WTC11 (cell line): Measurements from ENCODE around the gene OR11A1. TPM values are rescaled to one million over a fixed set of nuclear protein-coding genes. Genes with fewer than 3 reads are reported as not detected.

Experiments used
- ATAC-seq: fragments of 200-7000 bp; cut with Tn5 transposase; 2 replicates; pipeline ENCODE4 v1.10.0; 2021; ENCODE audit warnings: mild to moderate bottlenecking, moderate library complexity
- CTCF ChIA-PET: fragments of 300-600 bp; sonication (Branson Sonifier 250); formaldehyde crosslinking; loops from one replicate; lab custom pipeline; 2021; ENCODE audit warnings: antibody characterized with exemption; lab: Charles Lee
- POLR2A ChIA-PET: fragments of 350-600 bp; sonication (Branson Sonifier 250); formaldehyde crosslinking; loops from one replicate; lab custom pipeline; 2021; ENCODE audit warnings: antibody characterized with exemption; lab: Charles Lee
- DNase-seq: peaks from one replicate; pipeline ENCODE4 v3.0.0; 2021; ENCODE audit warnings: low spot score
- H3K27ac Mint-ChIP-seq: 2 replicates; pipeline ENCODE4 v1.8.0; 2021; ENCODE audit warnings: mixed read lengths
- H3K27me3 Mint-ChIP-seq: 2 replicates; pipeline ENCODE4 v1.8.0; 2021; ENCODE audit warnings: low read depth, mild to moderate bottlenecking, moderate library complexity, mixed read lengths
- H3K36me3 Mint-ChIP-seq: 2 replicates; pipeline ENCODE4 v1.8.0; 2021; ENCODE audit warnings: mixed read lengths
- H3K4me1 Mint-ChIP-seq: 2 replicates; pipeline ENCODE4 v1.8.0; 2022; ENCODE audit warnings: mixed read lengths
- H3K4me3 Mint-ChIP-seq: 2 replicates; pipeline ENCODE4 v1.8.0; 2021; ENCODE audit warnings: mild to moderate bottlenecking, moderate library complexity, mixed read lengths
- H3K9me3 Mint-ChIP-seq: 2 replicates; pipeline ENCODE4 v1.8.0; 2021; ENCODE audit warnings: mixed read lengths
- ATF1 ChIP-seq: sonication (generic); formaldehyde crosslinking; IDR thresholded peaks from 2 replicates; pipeline ENCODE4 v1.8.1; 2023; ENCODE audit warnings: mild to moderate bottlenecking, moderate library complexity, missing genetic modification reagents
- ATF6 ChIP-seq: sonication (generic); formaldehyde crosslinking; IDR thresholded peaks from 2 replicates; pipeline ENCODE4 v1.8.1; 2023; ENCODE audit warnings: mild to moderate bottlenecking, missing genetic modification reagents
- E2F1 ChIP-seq: sonication (generic); formaldehyde crosslinking; IDR thresholded peaks from 2 replicates; pipeline ENCODE4 v1.8.0; 2022; ENCODE audit warnings: mild to moderate bottlenecking, missing genetic modification reagents
- ERG ChIP-seq: fragments of 250-450 bp; sonication (Bioruptor Pico); IDR thresholded peaks from 2 replicates; pipeline ENCODE4 v1.8.0; 2021; ENCODE audit warnings: mild to moderate bottlenecking
- FOXJ3 ChIP-seq: sonication (generic); formaldehyde crosslinking; IDR thresholded peaks from 2 replicates; pipeline ENCODE4 v1.9.0; 2021; ENCODE audit warnings: missing genetic modification reagents, mild to moderate bottlenecking, borderline replicate concordance
- GABPB1 ChIP-seq: sonication (generic); formaldehyde crosslinking; IDR thresholded peaks from 2 replicates; pipeline ENCODE4 v1.8.1; 2023; ENCODE audit warnings: mild to moderate bottlenecking, missing genetic modification reagents
- JAZF1 ChIP-seq: fragments of 250-450 bp; sonication (Bioruptor Pico); IDR thresholded peaks from 2 replicates; pipeline ENCODE4 v1.9.0; 2021; ENCODE audit warnings: moderate library complexity, mild to moderate bottlenecking, inconsistent platforms
- MXD4 ChIP-seq: fragments of 250-450 bp; sonication (Bioruptor Pico); IDR thresholded peaks from 2 replicates; pipeline ENCODE4 v1.8.0; 2021; ENCODE audit warnings: mild to moderate bottlenecking, moderate library complexity, borderline replicate concordance
- OVOL2 ChIP-seq: fragments of 250-450 bp; sonication (Bioruptor Pico); IDR thresholded peaks from 2 replicates; pipeline ENCODE4 v1.9.0; 2021; ENCODE audit warnings: mild to moderate bottlenecking, borderline replicate concordance
- PREB ChIP-seq: sonication (generic); formaldehyde crosslinking; IDR thresholded peaks from 2 replicates; pipeline ENCODE4 v1.8.1; 2022; ENCODE audit warnings: mild to moderate bottlenecking, missing genetic modification reagents, moderate library complexity, borderline replicate concordance
- PRRX2 ChIP-seq: fragments of 250-450 bp; sonication (Bioruptor Pico); IDR thresholded peaks from 2 replicates; pipeline ENCODE4 v1.8.0; 2021; ENCODE audit warnings: mild to moderate bottlenecking
- RELA ChIP-seq: sonication (generic); formaldehyde crosslinking; IDR thresholded peaks from 2 replicates; pipeline ENCODE4 v1.8.1; 2022; ENCODE audit warnings: missing genetic modification reagents, mild to moderate bottlenecking, borderline replicate concordance
- SOX15 ChIP-seq: fragments of 250-450 bp; sonication (Bioruptor Pico); IDR thresholded peaks from 2 replicates; pipeline ENCODE4 v1.9.0; 2021; ENCODE audit warnings: mild to moderate bottlenecking
- STAT6 ChIP-seq: sonication (generic); formaldehyde crosslinking; conservative IDR thresholded peaks from 2 replicates; pipeline ENCODE4 v1.8.1; 2023; ENCODE audit warnings: mild to moderate bottlenecking, low read depth, missing genetic modification reagents, moderate library complexity
- TCF7 ChIP-seq: sonication (generic); formaldehyde crosslinking; IDR thresholded peaks from 2 replicates; pipeline ENCODE4 v1.8.0; 2022; ENCODE audit warnings: mild to moderate bottlenecking, low read depth, missing genetic modification reagents, moderate library complexity
- TEAD4 ChIP-seq: sonication (generic); formaldehyde crosslinking; IDR thresholded peaks from 2 replicates; pipeline ENCODE4 v1.8.0; 2022; ENCODE audit warnings: mild to moderate bottlenecking, missing genetic modification reagents
- TP53 ChIP-seq: sonication (generic); formaldehyde crosslinking; IDR thresholded peaks from 2 replicates; pipeline ENCODE4 v1.8.1; 2023; ENCODE audit warnings: mild to moderate bottlenecking, missing genetic modification reagents
- USF1 ChIP-seq: sonication (generic); formaldehyde crosslinking; IDR thresholded peaks from 2 replicates; pipeline ENCODE4 v1.8.0; 2022; ENCODE audit warnings: mild to moderate bottlenecking, missing genetic modification reagents
- USF2 ChIP-seq: sonication (generic); formaldehyde crosslinking; IDR thresholded peaks from 2 replicates; pipeline ENCODE4 v1.8.1; 2023; ENCODE audit warnings: mild to moderate bottlenecking, missing genetic modification reagents, moderate library complexity
- ZNF138 ChIP-seq: sonication (generic); formaldehyde crosslinking; conservative IDR thresholded peaks from 2 replicates; pipeline ENCODE4 v1.8.1; 2022; ENCODE audit warnings: mild to moderate bottlenecking, moderate library complexity, missing genetic modification reagents
- ZNF425 ChIP-seq: fragments of 250-450 bp; sonication (Bioruptor Pico); conservative IDR thresholded peaks from 2 replicates; pipeline ENCODE4 v1.9.0; 2021; ENCODE audit warnings: mild to moderate bottlenecking
- ZNF671 ChIP-seq: fragments of 250-450 bp; sonication (Bioruptor Pico); IDR thresholded peaks from 2 replicates; pipeline ENCODE4 v1.8.0; 2021; ENCODE audit warnings: mild to moderate bottlenecking
- ZSCAN18 ChIP-seq: fragments of 250-450 bp; sonication (Bioruptor Pico); IDR thresholded peaks from 2 replicates; pipeline ENCODE4 v2.1.2; 2022; ENCODE audit warnings: mild to moderate bottlenecking, moderate library complexity
- total RNA-seq: library from RNA; stranded (reverse); gene quantifications from 3 replicates; pipeline ENCODE4 v1.2.3, GENCODE V29; 2021

The OR11A1 gene
- total RNA-seq, 1 experiment from 2014 or later: not detected

GRCh38 chr6:29506446-29507067 lies 49.7 kb upstream of the OR11A1 start:
- Mint-ChIP-seq H3K27me3 (peaks cover 8% of the 10 kb centered on the region; the same call in 1 of the 2 replicates), H3K4me3 (no peak overlapping the region), H3K4me1 (peaks cover 10% of the 10 kb centered on the region), H3K36me3 (no peaks in the 10 kb centered on the region), H3K9me3 (no peaks in the 10 kb centered on the region), H3K27ac (no peak overlapping the region)
- CTCF ChIA-PET: no interaction called here
- TF ChIP-seq FOXJ3 (CRISPR knock-in tag): no peak
- no peak for TF ChIP-seq JAZF1 (CRISPR knock-in tag)
- TF ChIP-seq TEAD4: no peak
- no peak for TF ChIP-seq E2F1 (CRISPR knock-in tag)
- TF ChIP-seq ZNF671 (CRISPR knock-in tag): no peak
- no peak for TF ChIP-seq TCF7 (CRISPR knock-in tag)
- TF ChIP-seq GABPB1 (CRISPR knock-in tag): no peak
- no peak for TF ChIP-seq USF2 (CRISPR knock-in tag)
- TF ChIP-seq ERG: no peak
- no peak for TF ChIP-seq PREB
- TF ChIP-seq TP53 (CRISPR knock-in tag): no peak
- TF ChIP-seq ZNF138 (CRISPR knock-in tag): no peak
- TF ChIP-seq ATF1 (CRISPR knock-in tag): no peak
- TF ChIP-seq ATF6: no peak
- no peak for TF ChIP-seq PRRX2 (CRISPR knock-in tag)
- TF ChIP-seq ZSCAN18 (CRISPR knock-in tag): no peak
- TF ChIP-seq SOX15: no peak
- no peak for TF ChIP-seq USF1 (CRISPR knock-in tag)
- ATAC-seq: no peak
- no peak for DNase-seq
- POLR2A ChIA-PET: no interaction called here

GRCh38 chr6:29505808-29506207 lies 48.9 kb upstream of the OR11A1 start:
- ATAC-seq: no peak
- Mint-ChIP-seq H3K4me1 (peaks cover 9% of the 10 kb centered on the region), H3K27ac (no peak overlapping the region), H3K4me3 (no peak overlapping the region), H3K36me3 (no peaks in the 10 kb centered on the region), H3K9me3 (no peaks in the 10 kb centered on the region), H3K27me3 (peaks cover 8% of the 10 kb centered on the region; the same call in 1 of the 2 replicates)
- no peak for DNase-seq
- CTCF ChIA-PET: no interaction called here
- POLR2A ChIA-PET: no interaction called here
- TF ChIP-seq OVOL2 (CRISPR knock-in tag) (no peak), ZNF425 (CRISPR knock-in tag) (no peak), STAT6 (no peak), MXD4 (CRISPR knock-in tag) (no peak), RELA (CRISPR knock-in tag) (no peak)
